ENCODE measurements around the gene OPN4.

- TF ChIP-seq CTCF (IDR thresholded peaks at IDR 0.05) (no peak), POLR2A (IDR thresholded peaks at IDR 0.05) (no peak)
These were observed 52.1 kb downstream of the OPN4 start for GRCh38 chr10:86706401-86706841.
